ENCODE measurements around the gene C3orf49. TPM values are rescaled to one million over a fixed set of nuclear protein-coding genes. Genes with fewer than 3 reads are reported as not detected.

C3orf49 gene
- total RNA-seq, 1 donor from 2014 or later: not detected

GRCh38 chr3:63891518-63891917 lies 72.4 kb downstream of the C3orf49 start:
- Mint-ChIP-seq H3K27ac (ENCODE audit: unreplicated experiment) (no peak overlapping the region), H3K36me3 (ENCODE audit: low read depth) (peaks cover 2% of the 10 kb centered on the region), H3K27me3 (ENCODE audit: low read depth) (no peaks in the 10 kb centered on the region), H3K4me1 (ENCODE audit: low read depth) (peaks cover 29% of the 10 kb centered on the region), H3K4me3 (ENCODE audit: unreplicated experiment) (no peak overlapping the region), H3K9me3 (ENCODE audit: low read depth) (no peaks in the 10 kb centered on the region)
- no peak for TF ChIP-seq CTCF (IDR thresholded peaks at IDR 0.05)
- no peak for DNase-seq (ENCODE audit: low spot score)

GRCh38 chr3:63892773-63893352 lies 73.8 kb downstream of the C3orf49 start:
- Mint-ChIP-seq H3K27me3 (ENCODE audit: low read depth) (no peaks in the 10 kb centered on the region), H3K4me1 (ENCODE audit: low read depth) (peaks cover 36% of the 10 kb centered on the region), H3K36me3 (ENCODE audit: low read depth) (peaks cover 2% of the 10 kb centered on the region), H3K9me3 (ENCODE audit: low read depth) (no peaks in the 10 kb centered on the region), H3K27ac (ENCODE audit: unreplicated experiment) (no peak overlapping the region), H3K4me3 (ENCODE audit: unreplicated experiment) (no peak overlapping the region)
- TF ChIP-seq CTCF (IDR thresholded peaks at IDR 0.05): no peak
- DNase-seq (ENCODE audit: low spot score): no peak

GRCh38 chr3:63895422-63896189 lies 76.5 kb downstream of the C3orf49 start:
- H3K36me3 Mint-ChIP-seq (ENCODE audit: low read depth): peaks cover 12% of the 10 kb centered on the region
- DNase-seq (ENCODE audit: low spot score): no peak
- H3K9me3 Mint-ChIP-seq (ENCODE audit: low read depth): no peaks in the 10 kb centered on the region
- H3K27me3 Mint-ChIP-seq (ENCODE audit: low read depth): no peaks in the 10 kb centered on the region
- peaks cover 36% of the 10 kb centered on the region for H3K4me1 Mint-ChIP-seq (ENCODE audit: low read depth)
- no peak for TF ChIP-seq CTCF (IDR thresholded peaks at IDR 0.05)
- no peak overlapping the region for H3K4me3 Mint-ChIP-seq (ENCODE audit: unreplicated experiment)
- no peak overlapping the region for H3K27ac Mint-ChIP-seq (ENCODE audit: unreplicated experiment)

GRCh38 chr3:63896332-63897030 lies 77.4 kb downstream of the C3orf49 start:
- H3K4me3 Mint-ChIP-seq (ENCODE audit: unreplicated experiment): no peak overlapping the region
- H3K27ac Mint-ChIP-seq (ENCODE audit: unreplicated experiment): peak overlapping the region; percentile 46
- H3K27me3 Mint-ChIP-seq (ENCODE audit: low read depth): no peaks in the 10 kb centered on the region
- H3K4me1 Mint-ChIP-seq (ENCODE audit: low read depth): peaks cover 36% of the 10 kb centered on the region
- no peak for TF ChIP-seq CTCF (IDR thresholded peaks at IDR 0.05)
- H3K36me3 Mint-ChIP-seq (ENCODE audit: low read depth): peaks cover 13% of the 10 kb centered on the region
- no peaks in the 10 kb centered on the region for H3K9me3 Mint-ChIP-seq (ENCODE audit: low read depth)
- DNase-seq (ENCODE audit: low spot score): no peak

Other genes starting within 250 kb of the C3orf49 start
- not detected in 3 replicates for gene SNTN, start 166.6 kb upstream of the C3orf49 start, total RNA-seq
- gene THOC7, start 44.5 kb downstream of the C3orf49 start, total RNA-seq: 43.0 to 55.7 TPM (median 48.9 TPM) in 3 replicates
- gene ATXN7, start 44.6 kb downstream of the C3orf49 start, total RNA-seq: 19.1 to 20.6 TPM (median 19.5 TPM) in 3 replicates
- gene SCAANT1, start 93.1 kb downstream of the C3orf49 start, total RNA-seq: not detected in 3 replicates
- gene PSMD6, start 204.2 kb downstream of the C3orf49 start, total RNA-seq: 64.2 to 86.4 TPM (median 65.0 TPM) in 3 replicates